ENCODE results near the gene AKR1B15. TPM values are rescaled to one million over a fixed set of nuclear protein-coding genes. Genes with fewer than 3 reads are reported as not detected.
"Not testable (repeated sequence)": the region's sequence is repeated elsewhere in the genome, so short reads cannot be mapped to it uniquely, and the experiment has no call there.

Gene AKR1B15
- total RNA-seq, 1 donor from 2014 or later = 0.31 TPM

DNA sequence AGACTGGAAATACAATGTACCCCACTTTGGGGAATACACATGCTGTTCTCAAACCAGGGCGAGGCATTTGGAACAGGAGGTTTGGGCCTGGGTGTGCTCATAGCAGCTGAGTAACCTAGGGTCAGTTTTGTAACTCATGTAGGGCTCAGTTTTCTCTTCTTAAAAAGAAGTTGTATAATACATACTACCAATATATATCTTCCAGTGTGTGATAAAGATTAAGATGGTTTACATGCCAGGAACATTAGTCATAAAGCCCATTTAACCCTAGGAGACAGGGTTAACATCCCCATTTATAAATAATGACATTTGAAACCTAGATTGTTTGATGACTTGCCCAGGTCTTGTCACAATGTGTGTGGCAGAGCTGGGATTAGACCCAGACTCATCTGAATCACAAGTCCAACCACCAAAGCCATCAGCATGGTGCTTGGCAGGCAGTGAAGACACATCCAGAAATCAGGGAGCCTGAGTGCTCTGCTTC lies 15.6 kb upstream of the AKR1B15 start:
- DNase-seq = no peak

DNA sequence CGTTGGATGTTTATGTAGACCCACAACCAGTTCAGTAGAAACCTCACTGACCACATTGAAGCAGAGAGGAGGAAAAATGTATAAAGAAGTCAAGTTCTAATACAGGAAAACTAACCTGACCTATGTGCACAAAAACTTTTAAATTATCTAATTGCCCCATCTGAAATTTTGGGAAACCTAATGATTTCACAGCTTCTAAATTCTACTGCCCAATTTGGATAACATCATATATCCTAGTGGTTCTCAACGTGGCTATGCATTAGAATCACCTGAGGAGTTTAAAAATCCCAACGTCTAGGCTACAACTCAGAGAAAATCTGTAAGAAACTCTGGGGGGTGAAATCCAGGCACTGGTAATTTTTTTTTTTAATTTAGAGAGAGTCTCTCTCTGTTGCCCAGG lies 14.3 kb upstream of the AKR1B15 start:
- DNase-seq = no peak

DNA sequence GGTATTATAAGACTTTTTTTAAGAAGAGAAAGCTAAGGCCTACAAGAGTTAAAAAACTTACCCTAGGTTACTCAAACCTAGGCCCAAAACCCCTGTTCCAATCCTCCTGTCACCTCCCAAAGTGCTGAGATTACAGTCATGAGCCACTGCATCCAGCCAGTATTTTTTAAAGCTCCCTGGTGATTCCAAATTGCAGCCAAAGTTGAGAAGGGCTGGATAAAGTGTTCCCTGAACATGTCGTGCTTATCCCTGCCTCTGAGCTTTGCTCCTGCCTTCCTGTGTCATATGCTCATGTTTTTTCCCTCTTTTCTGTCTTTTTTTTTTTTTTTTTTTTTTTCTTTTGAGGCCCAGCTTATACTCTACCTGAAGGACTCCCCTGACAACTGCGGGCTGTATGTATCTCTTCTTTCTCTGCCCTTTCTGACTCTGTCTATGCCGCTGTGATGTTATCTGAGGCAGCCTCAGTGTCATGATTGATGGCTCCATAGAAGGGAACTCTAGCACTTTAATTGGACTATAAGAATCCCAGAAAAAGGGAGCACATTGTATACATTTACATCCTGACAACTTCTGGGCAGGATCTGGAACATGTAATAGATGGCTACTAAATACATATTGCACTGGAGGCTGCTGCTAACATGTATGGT lies 13.5 kb upstream of the AKR1B15 start:
- no peak for DNase-seq

DNA sequence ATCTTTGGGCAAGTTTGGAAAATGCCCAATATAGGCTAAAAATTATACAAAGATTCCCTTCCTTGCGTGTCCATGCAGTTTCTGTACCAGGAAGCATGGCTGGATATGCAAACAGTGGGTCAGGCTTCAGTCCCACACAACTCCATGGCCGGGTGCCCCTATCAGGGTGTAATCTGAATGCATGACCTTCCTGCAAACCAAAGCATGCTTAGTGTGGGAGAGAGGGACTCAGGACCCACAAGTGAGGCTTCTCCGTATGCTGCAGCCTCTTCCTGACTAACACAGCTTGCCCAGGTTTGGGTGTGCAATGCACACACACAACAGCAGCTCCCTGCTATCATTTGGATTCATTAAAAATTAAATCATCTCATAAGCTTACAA lies 13.0 kb upstream of the AKR1B15 start:
- no peak for DNase-seq

GRCh38 chr7:134536558-134536957 lies 12.4 kb upstream of the AKR1B15 start:
- not testable (repeated sequence) for DNase-seq

GRCh38 chr7:134537273-134537781 lies 11.6 kb upstream of the AKR1B15 start:
- DNase-seq = not testable (repeated sequence)

DNA sequence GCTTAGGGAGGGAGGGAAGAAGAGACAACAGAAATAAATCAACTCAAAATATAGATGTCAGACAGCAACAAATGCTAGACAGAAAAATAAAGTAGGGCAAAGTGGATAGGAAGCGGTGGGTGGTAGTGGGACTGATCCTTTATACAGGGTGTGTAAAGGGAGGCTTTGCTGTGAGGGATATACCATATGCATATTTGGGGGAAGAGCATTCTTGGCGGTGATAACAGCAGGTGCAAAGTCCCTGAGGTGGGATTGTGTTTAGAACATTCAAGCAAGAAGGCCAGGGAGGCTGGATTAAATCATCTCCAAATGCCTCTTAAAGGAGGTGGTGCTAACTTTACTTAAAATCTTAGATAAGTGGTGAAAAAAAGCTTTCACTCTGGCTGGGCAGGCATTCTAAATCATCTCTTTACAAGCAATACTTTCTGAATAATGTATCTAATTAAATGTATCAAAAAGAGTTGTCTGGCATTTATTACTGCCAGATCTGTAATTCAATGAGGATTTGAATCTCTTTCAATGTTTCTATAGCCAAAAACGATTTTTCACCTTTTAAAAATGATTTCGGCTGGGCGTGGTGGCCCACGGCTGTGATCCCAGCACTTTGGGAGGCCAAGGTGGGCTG lies 9.4 kb upstream of the AKR1B15 start:
- DNase-seq = no peak

GRCh38 chr7:134541501-134542194 lies 7.3 kb upstream of the AKR1B15 start:
- DNase-seq = not testable (repeated sequence)

- DNase-seq = no peak
Observed at GRCh38 chr7:134542195-134542771, 6.6 kb upstream of the AKR1B15 start.

GRCh38 chr7:134545380-134545779 lies 3.5 kb upstream of the AKR1B15 start:
- no peak for DNase-seq

DNA sequence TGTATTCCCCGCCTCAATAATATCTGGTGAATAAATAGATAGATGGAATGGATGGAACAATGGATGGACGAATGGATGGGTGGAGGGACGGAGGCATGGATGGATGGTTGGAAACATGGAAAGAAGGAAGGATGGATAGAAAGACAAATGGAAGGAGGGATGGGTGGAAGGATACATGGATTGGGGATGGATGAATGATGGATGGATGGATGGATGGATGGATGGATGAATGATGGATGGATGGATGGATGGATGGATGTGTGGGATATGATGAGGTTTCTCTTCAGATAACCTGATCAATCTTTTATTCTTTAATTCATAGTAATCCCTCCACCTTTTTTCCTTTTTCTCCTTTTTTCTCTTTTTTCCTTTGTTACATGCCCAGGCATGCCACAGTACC lies 3.0 kb upstream of the AKR1B15 start:
- DNase-seq = no peak

DNA sequence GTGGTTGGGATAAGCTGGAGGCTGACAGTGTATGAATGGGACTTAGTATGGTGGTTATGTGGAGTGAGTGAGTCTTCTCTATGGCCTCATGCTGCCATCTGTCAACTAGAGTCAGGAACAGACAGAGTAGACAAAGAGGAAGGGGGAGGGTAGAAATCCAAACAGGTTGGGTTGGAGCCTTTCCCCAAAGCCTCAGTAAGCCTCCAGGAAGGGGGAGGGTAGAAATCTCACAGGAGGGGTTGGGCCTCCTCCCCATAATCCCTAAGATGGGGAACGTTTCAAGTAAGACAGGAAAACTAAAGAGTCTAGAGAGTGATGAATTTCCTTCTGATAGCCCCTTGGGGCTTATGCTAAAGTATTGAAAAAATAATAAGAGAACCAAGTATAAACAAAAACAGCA lies 2.0 kb upstream of the AKR1B15 start:
- peak; percentile 54 for DNase-seq

DNA sequence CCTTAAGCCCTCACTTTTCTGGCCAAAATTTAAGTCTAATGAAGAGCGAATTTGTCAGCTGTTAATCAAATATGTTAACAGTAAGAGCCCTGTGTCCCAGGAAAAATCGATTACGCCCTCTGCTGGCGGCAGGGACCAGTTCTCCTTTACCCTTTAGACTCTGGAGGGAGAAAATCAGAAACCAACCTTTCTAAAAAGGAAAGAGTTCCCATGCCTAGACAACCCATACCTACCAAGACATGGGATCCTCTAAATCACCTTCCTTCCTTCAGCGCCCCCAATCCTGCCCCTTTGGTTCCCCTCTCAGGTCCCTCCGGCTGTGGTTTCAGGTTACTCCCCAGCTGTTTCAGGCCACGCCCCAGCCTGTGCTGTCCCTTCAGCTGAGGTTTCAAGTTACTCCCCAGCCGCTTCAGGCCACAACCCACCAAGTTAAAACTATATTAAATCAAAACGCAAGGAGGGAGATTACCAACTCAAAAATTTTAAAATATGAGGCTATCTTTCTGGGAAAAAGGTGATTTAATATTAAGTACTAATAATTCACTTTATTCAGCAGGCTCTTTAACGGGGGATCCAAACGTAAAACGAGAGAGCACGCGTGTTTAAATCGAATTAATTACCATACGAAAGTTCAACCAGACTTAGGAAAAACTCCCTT lies 1.4 kb upstream of the AKR1B15 start:
- DNase-seq = peak; percentile 92

DNA sequence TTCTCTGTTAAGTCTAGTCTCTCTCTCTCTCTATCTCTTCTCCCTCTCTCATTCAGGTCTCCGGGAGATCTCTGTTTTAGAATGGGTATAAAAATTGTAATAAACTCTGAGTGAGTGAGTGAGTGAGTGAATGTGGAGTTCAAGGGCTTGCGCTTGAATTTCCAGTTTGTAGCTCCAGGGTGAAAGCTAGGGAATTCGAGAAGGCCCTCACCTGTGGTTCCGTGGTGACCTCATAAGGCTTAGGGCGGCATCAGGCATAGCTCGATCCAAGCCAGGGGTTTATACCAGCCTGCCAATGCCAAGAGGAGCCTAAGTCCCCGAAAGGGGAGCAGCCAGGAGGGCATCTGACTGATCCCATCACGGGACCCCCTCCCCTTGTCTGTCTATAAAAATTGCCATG lies 456 bp downstream of the AKR1B15 start:
- no peak for DNase-seq

DNA sequence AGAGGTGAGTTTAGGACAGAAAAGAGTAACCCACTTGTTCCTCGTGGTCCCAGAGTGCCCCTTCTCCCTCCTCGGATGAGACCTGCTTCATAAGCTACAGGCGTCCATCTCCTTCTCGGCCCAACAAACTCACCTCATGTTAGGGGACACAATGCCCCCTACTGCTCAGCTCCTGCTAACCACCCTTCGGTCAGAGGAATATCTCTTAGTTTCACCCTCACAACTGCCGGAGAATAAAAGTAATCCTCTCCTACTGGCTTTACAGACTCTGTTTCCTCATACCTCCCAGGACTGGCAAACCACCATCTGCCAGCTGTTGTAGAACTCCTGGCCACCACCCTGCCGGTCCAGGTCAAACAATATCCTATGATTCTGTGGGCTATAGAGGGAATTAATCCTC lies 3.2 kb downstream of the AKR1B15 start:
- DNase-seq = peak; percentile 53

DNA sequence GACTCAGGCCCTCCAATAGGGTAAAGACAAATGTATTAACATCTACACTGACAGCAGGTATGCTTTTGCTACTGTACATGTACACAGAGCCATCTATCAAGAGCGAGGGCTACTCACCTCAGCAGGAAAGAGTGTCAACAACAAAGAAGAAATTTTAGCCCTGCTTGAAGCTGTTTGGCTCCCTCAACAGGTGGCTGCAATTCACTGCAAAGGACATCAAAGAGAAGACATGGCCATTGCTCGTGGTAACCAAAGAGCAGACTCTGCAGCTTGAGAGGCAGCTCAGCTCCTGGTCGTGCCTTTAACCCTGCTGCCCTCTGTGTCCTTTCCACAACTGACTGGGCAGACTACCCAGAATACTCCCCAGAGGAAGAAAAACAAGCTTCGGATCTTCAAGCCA lies 5.1 kb downstream of the AKR1B15 start:
- DNase-seq = no peak

DNA sequence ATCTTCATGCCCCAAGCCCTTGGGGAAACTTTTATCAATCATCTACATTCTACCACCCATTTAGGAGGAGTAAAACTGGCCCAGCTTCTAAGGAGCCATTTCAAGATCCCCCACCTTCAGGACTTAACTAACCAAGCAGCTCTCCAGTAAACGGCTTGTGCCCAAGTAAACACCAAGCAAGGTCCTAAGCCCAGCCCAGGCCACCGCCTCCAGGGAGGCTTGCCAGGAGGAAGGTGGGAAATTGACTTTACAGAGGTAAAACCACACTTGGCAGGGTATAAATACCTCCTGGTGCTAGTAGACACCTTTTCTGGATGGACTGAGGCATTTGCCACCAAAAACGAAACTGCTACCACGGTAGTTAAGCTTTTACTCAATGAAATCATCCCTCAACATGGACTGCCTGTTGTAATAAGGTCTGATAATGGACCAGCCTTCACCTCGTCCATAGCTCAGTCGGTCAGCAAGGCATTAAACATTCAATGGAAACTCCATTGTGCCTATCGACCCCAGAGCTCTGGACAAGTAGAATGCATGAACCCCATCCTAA lies 5.6 kb downstream of the AKR1B15 start:
- no peak for DNase-seq

DNA sequence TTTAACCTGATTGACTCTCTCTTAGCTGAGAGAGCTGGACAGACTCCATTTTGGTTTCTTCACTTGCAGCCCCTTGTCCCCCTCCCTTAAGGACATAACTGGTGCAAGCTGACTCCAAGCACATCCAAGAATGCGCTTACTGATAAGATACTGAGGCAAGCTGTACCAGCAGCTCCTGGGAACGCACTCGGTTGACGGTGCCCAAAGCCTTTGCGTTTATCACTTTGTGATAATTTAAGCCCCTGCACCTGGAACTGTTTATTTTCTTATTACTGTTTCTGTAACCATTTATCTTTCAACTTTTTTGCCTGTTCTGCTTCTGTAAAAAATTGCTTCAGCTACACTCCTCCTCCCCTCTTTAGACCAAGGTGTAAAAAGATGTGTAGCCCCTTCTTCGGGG lies 8.5 kb downstream of the AKR1B15 start:
- no peak for DNase-seq

DNA sequence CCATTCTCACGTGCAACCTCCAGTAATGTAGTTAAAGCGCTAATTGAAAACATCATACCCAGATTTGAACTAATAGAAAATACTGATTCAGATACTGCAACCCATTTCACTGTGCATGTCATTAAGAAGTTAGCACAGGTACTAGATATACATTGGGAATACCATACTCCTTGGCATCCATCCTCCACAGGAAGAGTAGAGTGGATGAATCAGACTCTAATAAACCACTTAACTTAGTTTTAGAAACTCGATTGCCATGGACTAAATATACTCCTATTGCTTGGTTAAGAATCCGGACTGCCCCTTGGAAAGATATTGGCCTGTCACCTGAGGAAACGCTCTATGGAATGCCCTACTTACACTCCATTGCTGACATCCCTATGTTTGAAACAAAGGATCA lies 9.5 kb downstream of the AKR1B15 start:
- DNase-seq = no peak

GRCh38 chr7:134561616-134562015 lies 12.7 kb downstream of the AKR1B15 start:
- DNase-seq = not testable (repeated sequence)

DNA sequence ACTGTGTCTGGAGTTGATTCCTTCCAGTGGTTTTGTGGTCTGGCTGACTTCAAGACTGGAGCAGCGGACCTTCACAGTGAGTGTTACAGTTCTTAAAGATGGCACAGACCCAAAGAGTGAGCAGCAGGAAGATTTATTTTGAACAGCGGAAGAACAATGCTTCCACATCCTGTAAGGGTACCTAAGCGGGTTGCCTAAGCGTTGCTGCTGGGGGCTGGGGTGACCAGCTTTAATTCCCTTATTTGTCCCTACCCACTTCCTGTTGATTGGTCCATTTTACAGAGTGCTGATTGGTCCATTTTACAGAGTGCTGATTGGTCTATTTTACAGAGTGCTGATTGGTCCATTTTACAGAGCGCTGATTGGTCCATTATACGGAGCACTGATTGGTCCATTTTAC lies 13.2 kb downstream of the AKR1B15 start:
- DNase-seq = peak; percentile 6

DNA sequence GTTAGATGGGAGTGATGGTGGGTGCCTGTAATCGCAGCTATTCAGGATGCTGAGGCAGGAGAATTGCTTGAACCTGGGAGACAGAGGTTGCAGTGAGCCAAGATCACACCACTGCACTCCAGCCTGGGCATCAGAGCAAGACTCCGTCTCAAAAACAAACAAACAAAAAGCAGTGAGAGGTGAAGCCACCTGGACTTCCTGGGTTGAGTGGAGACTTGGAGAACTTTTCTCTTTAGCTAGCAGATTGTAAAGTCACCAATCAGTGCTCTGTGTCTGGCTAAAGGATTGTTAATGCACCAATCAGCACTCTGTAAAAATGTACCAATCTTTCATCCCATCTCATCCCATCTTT lies 14.5 kb downstream of the AKR1B15 start:
- not testable (repeated sequence) for DNase-seq
